ENCODE measurements around the gene EMILIN3. TPM values are rescaled to one million over a fixed set of nuclear protein-coding genes. Genes with fewer than 3 reads are reported as not detected.

Gene EMILIN3
- total and polyA plus RNA-seq, 2 of the 4 experiments (the other 2 are of a cell fraction) = under 0.01 to 0.07 TPM

- no peak overlapping the region for H2AK5ac ChIP-seq (ENCODE audit: low read depth, low read length)
- peaks cover 65% of the 10 kb centered on the region for H3K36me3 ChIP-seq (ENCODE audit: control insufficient read depth, insufficient read depth, low read length)
- no peak overlapping the region for H3K27ac ChIP-seq (ENCODE audit: insufficient read depth, low read length)
- no peak overlapping the region for H2BK20ac ChIP-seq (ENCODE audit: low read depth, low read length)
- no peak overlapping the region for H4K91ac ChIP-seq (ENCODE audit: insufficient read depth, low read depth, low read length)
- no CpG with 5 or more reads among the region's 2 CpGs for WGBS, 2 experiments (ENCODE audit: extremely low coverage in 2 of 2, insufficient read length in 1 of 2)
- DNase-seq (peak; percentile 28), ATAC-seq (ENCODE audit: low read depth) (peak; percentile 51)
- no peak overlapping the region for H3K4ac ChIP-seq (ENCODE audit: low read depth, low read length)
- no peaks in the 10 kb centered on the region for H3K9me1 ChIP-seq (ENCODE audit: insufficient read depth, low read length)
- intact Hi-C loops (cut with micrococcal nuclease) = loop anchor here (1.0 to 10.0 kb wide), 3 partner anchors 71 to 238 kb away; partner anchors contain the start of gene LPIN3
- no peak overlapping the region for H2AK9ac ChIP-seq (replicated peaks; ENCODE audit: low read depth, low read length, poor library complexity)
- 0 out of 4 replicates have a peak overlapping the region, but pooled peaks of 1 of the 2 experiments have one; percentile 2 for H4K8ac ChIP-seq (ENCODE audit: low read depth in 2 of 2, low read length in 2 of 2)
- no peak overlapping the region for H3K4me3 ChIP-seq (ENCODE audit: insufficient read depth, low read depth, low read length)
- H3K14ac ChIP-seq (replicated peaks; ENCODE audit: low read depth, low read length) = no peak overlapping the region
- H4K20me1 ChIP-seq (ENCODE audit: insufficient read depth, low read length) = no peaks in the 10 kb centered on the region; the same call in 1 of the 2 replicates
- dilution Hi-C loops (cut with HindIII; ENCODE audit: low sequenced_read_pairs, unreplicated experiment) = no loop called here
- no peaks in the 10 kb centered on the region for H3K9me3 ChIP-seq (ENCODE audit: control insufficient read depth, insufficient read depth, low read length)
- H3K23ac ChIP-seq (ENCODE audit: low read depth, low read length) = no peak overlapping the region
- H3K9ac ChIP-seq (ENCODE audit: low read depth, low read length) = no peak overlapping the region
- H2BK120ac ChIP-seq (ENCODE audit: low read depth, low read length) = no peak overlapping the region
- ChIA-PET POLR2A (ENCODE audit: unreplicated experiment) (no interaction called here), CTCF (interaction anchor here (0.6 to 1.7 kb wide), 6 partner anchors 13 to 276 kb away, joined by 3 to 11 read pairs (median 4); no protein-coding TSS in a partner anchor)
- H3K56ac ChIP-seq (ENCODE audit: extremely low read depth, insufficient read depth, low read length) = no peak overlapping the region
- H2BK5ac ChIP-seq (ENCODE audit: low read depth, low read length, poor library complexity, severe bottlenecking) = no peak overlapping the region
- H3K18ac ChIP-seq (ENCODE audit: low read depth, low read length) = no peak overlapping the region
- in situ Hi-C loops (cut with MboI; ENCODE audit: low sequenced_read_pairs) = no loop called here
- TF ChIP-seq ELK1 (IDR thresholded peaks at IDR 0.05; ENCODE audit: borderline replicate concordance, low read depth, low read length) (no peak), RAD21 (IDR thresholded peaks at IDR 0.05; ENCODE audit: low read length) (peak; percentile 57), MAFK (IDR thresholded peaks at IDR 0.05; ENCODE audit: low read depth, low read length) (no peak), CEBPB (IDR thresholded peaks at IDR 0.05; ENCODE audit: low read depth, low read length) (no peak), NFE2L2 (IDR thresholded peaks at IDR 0.05; ENCODE audit: low read depth, low read length) (no peak), BHLHE40 (IDR thresholded peaks at IDR 0.05; ENCODE audit: low read depth, low read length) (no peak), SMC3 (IDR thresholded peaks at IDR 0.05; ENCODE audit: low read depth, low read length) (peak; percentile 32; the same call in 1 of the 2 replicates), POLR2A (IDR thresholded peaks at IDR 0.05; ENCODE audit: low read depth, low read length) (no peak), CTCF (conservative IDR thresholded peaks at IDR 0.05; ENCODE audit: low read depth, low read length) (peak; percentile 45)
- H3K4me1 ChIP-seq (ENCODE audit: control insufficient read depth, insufficient read depth, low read length) = no peaks in the 10 kb centered on the region
- no peak overlapping the region for H2AFZ ChIP-seq (replicated peaks; ENCODE audit: low read length, poor library complexity)
- H3K4me2 ChIP-seq (ENCODE audit: low read depth, low read length) = no peak overlapping the region
- no peak overlapping the region for H2BK15ac ChIP-seq (ENCODE audit: low read depth, low read length)
- H3K79me1 ChIP-seq (ENCODE audit: low read depth in 1 of 2, low read length in 2 of 2) = no peaks in the 10 kb centered on the region; a peak in 1 of 4 replicates
- BruUV-seq (replicated peaks) = no TSS peak
- H4K5ac ChIP-seq (ENCODE audit: low read depth, low read length) = no peak overlapping the region
- H3K27me3 ChIP-seq (ENCODE audit: control insufficient read depth, insufficient read depth, low read length) = no peaks in the 10 kb centered on the region
Measured at GRCh38 chr20:41411391-41411847, 44.8 kb upstream of the EMILIN3 start.

Data from IMR-90 (cell line).